Measurements from ENCODE around the gene CTSS.

Gene CTSS

GRCh38 chr1:150683914-150684313, 81.7 kb downstream of the CTSS start:
- TF ChIP-seq EZH2 (IDR thresholded peaks at IDR 0.05; ENCODE audit: borderline replicate concordance, low read depth, low read length, severe bottlenecking) (no peak), CTCF (IDR thresholded peaks at IDR 0.05; ENCODE audit: borderline replicate concordance, extremely low read depth, low read length, poor library complexity, severe bottlenecking) (no peak)
- no peak overlapping the region for H3K27ac ChIP-seq (ENCODE audit: low read length)
- H3K4me3 ChIP-seq (ENCODE audit: low read depth in 1 of 2, low read length in 2 of 2): no peak overlapping the region
- H3K4me2 ChIP-seq (ENCODE audit: insufficient read depth, low read length): no peak overlapping the region
- ATAC-seq (ENCODE audit: insufficient read depth, low read depth) (no peak), DNase-seq (no peak)
- H4K20me1 ChIP-seq (ENCODE audit: insufficient read depth, low read length): no peaks in the 10 kb centered on the region
- peaks cover 34% of the 10 kb centered on the region for H3K79me2 ChIP-seq (ENCODE audit: insufficient read depth, low read length)
- no peaks in the 10 kb centered on the region for H3K9me3 ChIP-seq (ENCODE audit: insufficient read depth, low read length, severe bottlenecking)
- no peak overlapping the region for H3K9ac ChIP-seq (ENCODE audit: low read depth, low read length)
- H3K27me3 ChIP-seq (ENCODE audit: insufficient read depth, low read length, poor library complexity): no peaks in the 10 kb centered on the region
- H3K36me3 ChIP-seq (ENCODE audit: insufficient read depth, low read length): peaks cover 41% of the 10 kb centered on the region
- H2AFZ ChIP-seq (ENCODE audit: low read depth, low read length): no peak overlapping the region
- H3K4me1 ChIP-seq (ENCODE audit: insufficient read depth, low read length): no peaks in the 10 kb centered on the region

All from DND-41 (cell line).